Measurements from ENCODE around the gene ST7. TPM values are rescaled to one million over a fixed set of nuclear protein-coding genes. Genes with fewer than 3 reads are reported as not detected.
A peak's percentile ranks its signal among the peaks of the same experiment; 100 is the strongest.

The ST7 gene
- total RNA-seq, 1 donor, result 19.9 TPM

- Histone ChIP-seq H2AFZ (ENCODE audit: low read length) (no peak overlapping the region), H4K20me1 (ENCODE audit: insufficient read depth, low read length) (no peaks in the 10 kb centered on the region), H3K79me2 (ENCODE audit: insufficient read depth, low read length) (peaks cover 6% of the 10 kb centered on the region), H3K27ac (ENCODE audit: low read depth, low read length) (no peak overlapping the region), H3K4me1 (ENCODE audit: insufficient read depth, low read length) (peaks cover under 1% of the 10 kb centered on the region), H3K4me3 (ENCODE audit: insufficient read depth, low read length) (no peak overlapping the region), H3K9me3 (ENCODE audit: low read depth, low read length) (no peaks in the 10 kb centered on the region), H3K36me3 (ENCODE audit: insufficient read depth, low read length) (no peaks in the 10 kb centered on the region), H3K27me3 (ENCODE audit: insufficient read depth, low read length) (no peaks in the 10 kb centered on the region), H3K4me2 (ENCODE audit: insufficient read depth, low read length) (no peak overlapping the region)
- TF ChIP-seq CTCF (IDR thresholded peaks at IDR 0.05; ENCODE audit: extremely low read depth, low read depth, low read length), result peak; percentile 12
- no peak for DNase-seq (ENCODE audit: insufficient read length, low spot score, missing footprints)
Observed at GRCh38 chr7:117035465-117035862, 82.2 kb downstream of the ST7 start.

GRCh38 chr7:117036053-117036669 is 82.9 kb downstream of the ST7 start:
- no peak overlapping the region for H2AFZ ChIP-seq (ENCODE audit: low read length)
- no peak overlapping the region for H3K4me3 ChIP-seq (ENCODE audit: insufficient read depth, low read length)
- peaks cover 6% of the 10 kb centered on the region for H3K79me2 ChIP-seq (ENCODE audit: insufficient read depth, low read length)
- no peaks in the 10 kb centered on the region for H3K36me3 ChIP-seq (ENCODE audit: insufficient read depth, low read length)
- no peak overlapping the region for H3K27ac ChIP-seq (ENCODE audit: low read depth, low read length)
- TF ChIP-seq CTCF (IDR thresholded peaks at IDR 0.05; ENCODE audit: extremely low read depth, low read depth, low read length), result no peak
- no peaks in the 10 kb centered on the region for H3K27me3 ChIP-seq (ENCODE audit: insufficient read depth, low read length)
- H3K4me2 ChIP-seq (ENCODE audit: insufficient read depth, low read length), result no peak overlapping the region
- peaks cover 7% of the 10 kb centered on the region for H3K4me1 ChIP-seq (ENCODE audit: insufficient read depth, low read length)
- DNase-seq (ENCODE audit: insufficient read length, low spot score, missing footprints), result no peak
- no peaks in the 10 kb centered on the region for H3K9me3 ChIP-seq (ENCODE audit: low read depth, low read length)
- peaks cover under 1% of the 10 kb centered on the region for H4K20me1 ChIP-seq (ENCODE audit: insufficient read depth, low read length)

GRCh38 chr7:117036836-117037235 is 83.5 kb downstream of the ST7 start:
- Histone ChIP-seq H3K27me3 (ENCODE audit: insufficient read depth, low read length) (no peaks in the 10 kb centered on the region), H3K27ac (ENCODE audit: low read depth, low read length) (no peak overlapping the region), H3K4me1 (ENCODE audit: insufficient read depth, low read length) (peaks cover 13% of the 10 kb centered on the region), H3K9me3 (ENCODE audit: low read depth, low read length) (no peaks in the 10 kb centered on the region), H3K4me3 (ENCODE audit: insufficient read depth, low read length) (no peak overlapping the region), H3K4me2 (ENCODE audit: insufficient read depth, low read length) (no peak overlapping the region), H3K36me3 (ENCODE audit: insufficient read depth, low read length) (no peaks in the 10 kb centered on the region), H2AFZ (ENCODE audit: low read length) (no peak overlapping the region), H4K20me1 (ENCODE audit: insufficient read depth, low read length) (peaks cover 3% of the 10 kb centered on the region), H3K79me2 (ENCODE audit: insufficient read depth, low read length) (peaks cover 6% of the 10 kb centered on the region)
- no peak for DNase-seq (ENCODE audit: insufficient read length, low spot score, missing footprints)
- no peak for TF ChIP-seq CTCF (IDR thresholded peaks at IDR 0.05; ENCODE audit: extremely low read depth, low read depth, low read length)

GRCh38 chr7:117038408-117038807 is 85.1 kb downstream of the ST7 start:
- Histone ChIP-seq H3K4me2 (ENCODE audit: insufficient read depth, low read length) (no peak overlapping the region), H3K79me2 (ENCODE audit: insufficient read depth, low read length) (peaks cover 10% of the 10 kb centered on the region), H4K20me1 (ENCODE audit: insufficient read depth, low read length) (peaks cover 3% of the 10 kb centered on the region), H3K9me3 (ENCODE audit: low read depth, low read length) (no peaks in the 10 kb centered on the region), H3K27me3 (ENCODE audit: insufficient read depth, low read length) (no peaks in the 10 kb centered on the region), H2AFZ (ENCODE audit: low read length) (no peak overlapping the region), H3K36me3 (ENCODE audit: insufficient read depth, low read length) (no peaks in the 10 kb centered on the region), H3K4me3 (ENCODE audit: insufficient read depth, low read length) (no peak overlapping the region), H3K27ac (ENCODE audit: low read depth, low read length) (no peak overlapping the region), H3K4me1 (ENCODE audit: insufficient read depth, low read length) (peaks cover 15% of the 10 kb centered on the region)
- no peak for DNase-seq (ENCODE audit: insufficient read length, low spot score, missing footprints)
- no peak for TF ChIP-seq CTCF (IDR thresholded peaks at IDR 0.05; ENCODE audit: extremely low read depth, low read depth, low read length)

All from osteoblast (primary cell).